Stomach (tissue), 9 donors: Measurements from ENCODE around the gene SUPT4H1. TPM values are rescaled to one million over a fixed set of nuclear protein-coding genes. Genes with fewer than 3 reads are reported as not detected.
"Not testable (repeated sequence)": the region's sequence is repeated elsewhere in the genome, so short reads cannot be mapped to it uniquely, and the experiment has no call there.

Experiments
- DNase-seq, 2 donors: peaks; one replicate each; pipeline versions ENCODE4 v3.0.0 to v3.0.0-alpha.2; 2013 to 2019
- H3K27ac ChIP-seq, 5 donors: fragments of 200-600 bp in 4 of 5; sonication (generic) in 4 of 5; one replicate each; pipeline ENCODE4 v1.5.1; 2013 to 2019; ENCODE audit warnings: mild to moderate bottlenecking in 1 of 5, moderate library complexity in 1 of 5
- H3K27me3 ChIP-seq, 3 donors: fragments of 200-600 bp; sonication (generic); one replicate each; pipeline ENCODE4 v1.5.1; 2017 to 2019; ENCODE audit warnings: mixed run types in 1 of 3
- H3K36me3 ChIP-seq, 4 donors: fragments of 200-600 bp; sonication (generic); 1 replicate in 3 of 4; 2 replicates in 1 of 4; pipeline ENCODE4 v1.5.1; 2016 to 2019
- H3K4me1 ChIP-seq, 4 donors: fragments of 200-600 bp; sonication (generic); one replicate each; pipeline ENCODE4 v1.5.1; 2016 to 2019
- H3K4me3 ChIP-seq, 4 donors: fragments of 200-600 bp; sonication (generic) in 3 of 4; one replicate each; pipeline ENCODE4 v1.5.1; 2016 to 2019; ENCODE audit warnings: mild to moderate bottlenecking in 1 of 4
- H3K9me3 ChIP-seq, 4 donors: fragments of 200-600 bp; sonication (generic); one replicate each; pipeline ENCODE4 v1.5.1; 2016 to 2019
- CTCF ChIP-seq, 7 experiments: fragments of 450-650 bp in 4 of 7; fragments of 200-600 bp in 3 of 7; sonication (generic) in 3 of 7; IDR thresholded peaks; one replicate each; pipeline ENCODE4 v1.5.1; 2016 to 2019; ENCODE audit warnings: antibody characterized with exemption in 7 of 7, control low read depth in 2 of 7, mild to moderate bottlenecking in 1 of 7
- EP300 ChIP-seq: sonication (generic); formaldehyde crosslinking; IDR thresholded peaks from one replicate; pipeline ENCODE4 v1.6.1; 2017; ENCODE audit warnings: antibody characterized with exemption
- POLR2A ChIP-seq, 4 donors: fragments of 450-650 bp; IDR thresholded peaks; one replicate each; pipeline ENCODE4 v1.6.1; 2016; ENCODE audit warnings: antibody characterized with exemption in 4 of 4, control low read depth in 2 of 4, mild to moderate bottlenecking in 1 of 4, moderate library complexity in 1 of 4
- POLR2AphosphoS5 ChIP-seq, 3 donors: sonication (generic); formaldehyde crosslinking; IDR thresholded peaks; one replicate each; pipeline ENCODE4 v1.6.1; 2016; ENCODE audit warnings: antibody characterized with exemption in 3 of 3
- WGBS, 5 donors: extraction: QIAGEN DNeasy Blood & Tissue Kit in 3 of 5; methylation state at CpG; one replicate each; pipeline versions ENCODE4 v1.1.5 to v1.1.7; 2013 to 2018; 5-methylcytosine and 5-hydroxymethylcytosine counted together
- intact Hi-C: fragments of 100-400 bp; cut with DNase I; formaldehyde crosslinking; loops from one replicate; pipeline ENCODE4 v1.15.1; 2023; ENCODE audit warnings: low total_unique reads
- polyA plus RNA-seq, 3 donors: library from polyadenylated mRNA; stranded (reverse); fragments of 200-250 nt; gene quantifications; one replicate each; pipeline ENCODE4 v1.2.3, GENCODE V29; 2013
- total RNA-seq, 5 donors: library from RNA; depleted of rRNA; stranded (reverse); fragments of >200 nt; gene quantifications; one replicate each; pipeline versions ENCODE4 v1.1.0 to v1.2.3, GENCODE V29; 2014 to 2016
- donor health status: healthy with polysubstance abuse.
- donor health status: Bipolar disorder and iron deficiency.
- donor health status: healthy.

SUPT4H1 gene
- total and polyA plus RNA-seq, 8 donors, result 6.7 to 80.9 (median 43.1) TPM

- peaks cover 0 to 51% (median 22%) of the 10 kb centered on the region in 4 donors for H3K4me1 ChIP-seq
- no peaks in the 10 kb centered on the region for H3K9me3 ChIP-seq
- H3K27me3 ChIP-seq, result peaks cover 0 to 2% (median 0%) of the 10 kb centered on the region in 3 donors
- peak overlapping the region in 3 of 5 donors; percentile 5 to 70 (median 67) for H3K27ac ChIP-seq
- WGBS, 5 donors, result 81 to 91% (median 88%) methylated on average over 4 of the region's 4 CpGs
- no peak overlapping the region for H3K4me3 ChIP-seq
- TF ChIP-seq POLR2AphosphoS5 (IDR thresholded peaks at IDR 0.05) (no peak), CTCF (IDR thresholded peaks at IDR 0.05) (no peak), POLR2A (IDR thresholded peaks at IDR 0.05) (no peak), EP300 (no peak)
- peaks cover 35 to 54% (median 49%) of the 10 kb centered on the region in 4 donors for H3K36me3 ChIP-seq
- DNase-seq, result no peak
- intact Hi-C loops, result no loop called here
Measured at GRCh38 chr17:58343131-58343530, 8.9 kb downstream of the SUPT4H1 start.

- no peak overlapping the region for H3K4me3 ChIP-seq
- 61 to 73% (median 63%) methylated on average over 4 of the region's 4 CpGs for WGBS, 5 donors
- no peak for DNase-seq
- H3K36me3 ChIP-seq, result peaks cover 23 to 42% (median 37%) of the 10 kb centered on the region in 4 donors
- H3K9me3 ChIP-seq, result no peaks in the 10 kb centered on the region
- intact Hi-C loops, result no loop called here
- peak overlapping the region in 2 of 5 donors; percentile 2 to 9 for H3K27ac ChIP-seq
- peaks cover 0 to 12% (median 0%) of the 10 kb centered on the region in 3 donors for H3K27me3 ChIP-seq
- peaks cover 0 to 62% (median 28%) of the 10 kb centered on the region in 4 donors for H3K4me1 ChIP-seq
- TF ChIP-seq POLR2AphosphoS5 (IDR thresholded peaks at IDR 0.05) (no peak), CTCF (IDR thresholded peaks at IDR 0.05) (no peak), POLR2A (IDR thresholded peaks at IDR 0.05) (no peak), EP300 (no peak)
Measured at GRCh38 chr17:58341861-58342475, 10.0 kb downstream of the SUPT4H1 start.

- intact Hi-C loops, H3K9me3 ChIP-seq, H3K27ac ChIP-seq, H3K4me3 ChIP-seq, DNase-seq: not testable (repeated sequence)
- peaks cover 16 to 36% (median 30%) of the 10 kb centered on the region in 4 donors for H3K36me3 ChIP-seq
- 71 to 83% (median 74%) methylated on average over 11 of the region's 11 CpGs for WGBS, 5 donors
- peaks cover 6 to 69% (median 34%) of the 10 kb centered on the region in 4 donors for H3K4me1 ChIP-seq
- H3K27me3 ChIP-seq, result peaks cover 0 to 12% (median 0%) of the 10 kb centered on the region in 3 donors
Measured at GRCh38 chr17:58341136-58341860, 10.7 kb downstream of the SUPT4H1 start.

DNA sequence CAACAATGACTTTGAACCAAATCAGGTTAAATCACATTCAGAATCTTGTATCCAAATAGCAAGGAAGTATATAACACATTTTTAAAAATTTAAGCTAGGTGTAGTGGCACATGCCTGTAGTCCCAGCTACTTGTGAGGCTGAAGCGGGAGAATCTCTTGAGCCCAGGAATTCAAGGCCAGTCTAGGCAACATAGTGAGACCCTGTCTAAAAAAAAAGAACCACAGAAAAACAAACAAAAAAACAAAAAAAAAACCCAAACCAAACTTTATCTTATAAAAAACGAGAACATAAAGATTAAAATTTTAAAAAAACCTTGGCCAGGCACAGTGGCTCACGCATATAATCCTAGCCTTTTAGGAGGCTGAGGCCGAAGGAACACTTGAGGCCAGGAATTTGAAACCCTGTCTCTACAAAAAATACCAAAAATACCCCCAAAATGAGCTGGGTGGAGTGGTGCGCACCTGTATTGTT, 11.6 kb downstream of the SUPT4H1 start:
- Histone ChIP-seq H3K4me3 (no peak overlapping the region), H3K4me1 (peaks cover 10 to 77% (median 40%) of the 10 kb centered on the region in 4 donors), H3K27ac (peak overlapping the region in 4 of 5 donors; percentile 87 to 93 (median 89)), H3K36me3 (peaks cover 8 to 27% (median 22%) of the 10 kb centered on the region in 4 donors), H3K27me3 (peaks cover 0 to 12% (median 0%) of the 10 kb centered on the region in 3 donors), H3K9me3 (no peaks in the 10 kb centered on the region)
- TF ChIP-seq POLR2A (IDR thresholded peaks at IDR 0.05) (no peak), EP300 (no peak), POLR2AphosphoS5 (IDR thresholded peaks at IDR 0.05) (no peak), CTCF (IDR thresholded peaks at IDR 0.05) (no peak)
- intact Hi-C loops, result no loop called here
- 76 to 86% (median 80%) methylated on average over 5 of the region's 5 CpGs for WGBS, 5 donors
- no peak for DNase-seq
